Muscle of leg (tissue), 11 donors: ENCODE results near the gene EN2. TPM values are rescaled to one million over a fixed set of nuclear protein-coding genes. Genes with fewer than 3 reads are reported as not detected.

ENCODE experiments used
- DNase-seq: peaks from one replicate; pipeline ENCODE4 v3.0.0; 2013
- H3K27ac ChIP-seq: one replicate; pipeline ENCODE4 v1.5.1; 2013; ENCODE audit warnings: mild to moderate bottlenecking, low read length, control low read depth
- H3K27me3 ChIP-seq: one replicate; pipeline ENCODE4 v1.6.1; 2013; ENCODE audit warnings: low read length; ENCODE audit not compliant: control insufficient read depth, insufficient read depth
- H3K36me3 ChIP-seq: one replicate; pipeline ENCODE4 v1.6.1; 2013; ENCODE audit warnings: low read length; ENCODE audit not compliant: control insufficient read depth, insufficient read depth
- H3K4me1 ChIP-seq: one replicate; pipeline ENCODE4 v1.6.1; 2013; ENCODE audit warnings: low read length; ENCODE audit not compliant: control insufficient read depth, insufficient read depth
- H3K4me3 ChIP-seq: one replicate; pipeline ENCODE4 v1.5.1; 2013; ENCODE audit warnings: low read length, control low read depth
- H3K9me3 ChIP-seq: replicated peaks from 2 replicates; pipeline ENCODE4 v1.6.1; 2013; ENCODE audit warnings: low read depth, low read length; ENCODE audit not compliant: control insufficient read depth
- WGBS: methylation state at CpG from one replicate; pipeline ENCODE4 v1.1.5; 2013; ENCODE audit warnings: missing lambda C conversion rate; ENCODE audit not compliant: insufficient coverage; 5-methylcytosine and 5-hydroxymethylcytosine counted together
- polyA plus RNA-seq, 8 donors: library from polyadenylated mRNA; unstranded; fragments of 120-200 nt; gene quantifications; one replicate each; pipeline versions ENCODE4 v1.2.1 to v1.2.3, GENCODE V29; 2013; ENCODE audit warnings: inconsistent platforms in 1 of 8, low replicate concordance in 1 of 8; ENCODE audit not compliant: insufficient read length in 8 of 8, insufficient read depth in 1 of 8
- total RNA-seq: library from RNA; stranded (reverse); fragments of 120-200 nt; gene quantifications from one replicate; pipeline ENCODE4 v1.2.4, GENCODE V29; 2013

EN2 gene
- total and polyA plus RNA-seq, 9 donors: 0.09 to 1.2 (median 0.79) TPM

DNA sequence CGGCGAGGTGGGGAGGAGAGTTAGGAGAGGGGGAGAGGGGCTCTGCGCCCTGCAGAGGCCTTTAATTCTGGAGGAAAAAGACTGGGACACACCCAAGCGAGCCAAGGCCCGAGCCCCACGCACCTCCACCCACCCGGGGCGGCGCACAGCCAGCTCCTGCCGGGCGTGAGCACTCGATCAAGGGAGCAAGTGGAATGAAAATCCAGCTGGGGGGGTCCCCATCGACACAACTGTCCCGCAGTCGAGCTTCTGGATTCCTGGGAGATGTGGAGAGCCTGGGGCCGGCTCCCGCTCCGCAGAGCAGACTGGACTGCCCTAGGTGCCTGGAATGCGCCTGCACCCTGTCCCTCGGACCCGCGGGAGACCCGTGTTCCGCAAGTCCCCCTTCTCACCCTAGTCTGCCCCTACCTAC, 7.4 kb upstream of the EN2 start:
- no peak for DNase-seq
- Histone ChIP-seq H3K4me3 (no peak overlapping the region), H3K27ac (no peak overlapping the region), H3K36me3 (no peaks in the 10 kb centered on the region), H3K9me3 (no peaks in the 10 kb centered on the region), H3K27me3 (peaks cover 90% of the 10 kb centered on the region), H3K4me1 (peaks cover 54% of the 10 kb centered on the region)
- 0% methylated on average over 18 of the region's 24 CpGs for WGBS

DNA sequence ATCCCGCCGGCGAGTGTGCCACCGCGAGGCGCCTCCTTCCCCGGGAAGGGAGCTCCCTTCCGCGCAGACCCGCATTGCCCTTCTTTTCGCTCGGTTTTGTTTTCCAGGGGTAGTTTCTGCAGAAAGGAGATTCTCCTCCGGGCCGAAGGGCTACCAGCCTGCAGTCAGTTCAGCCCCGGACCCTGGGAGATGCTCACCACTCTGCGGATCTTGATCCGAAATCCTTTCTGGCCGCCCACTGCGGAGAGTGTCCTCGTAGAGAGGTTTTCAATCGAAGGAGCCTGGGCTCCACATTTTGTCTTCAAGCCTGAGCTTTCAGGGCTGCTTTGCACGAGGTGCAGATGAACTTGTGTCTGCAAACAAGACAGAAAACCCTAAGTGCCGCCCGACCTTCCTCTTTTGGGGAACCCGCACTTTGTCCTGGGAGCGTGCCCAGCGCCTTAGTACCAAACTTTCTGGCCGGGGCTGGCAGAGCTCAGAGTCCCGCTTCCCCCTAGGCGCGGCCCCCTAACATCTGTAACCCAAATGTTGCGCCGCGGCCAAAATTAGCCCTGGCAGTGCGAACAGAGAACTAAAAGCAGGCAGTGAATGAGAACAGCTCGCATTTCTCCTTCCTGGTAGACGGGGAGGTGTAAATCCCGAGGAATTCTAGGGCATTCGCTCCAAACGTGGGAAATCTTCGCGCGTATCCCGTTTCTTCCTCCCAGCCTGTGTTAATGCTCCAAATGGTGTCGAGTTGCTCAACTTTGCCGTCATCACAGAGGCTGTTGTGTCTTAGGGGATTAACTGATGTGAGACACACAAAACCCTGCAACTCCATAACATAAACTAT, 6.7 kb upstream of the EN2 start:
- Histone ChIP-seq H3K4me3 (no peak overlapping the region), H3K36me3 (no peaks in the 10 kb centered on the region), H3K27me3 (peaks cover 90% of the 10 kb centered on the region), H3K27ac (no peak overlapping the region), H3K4me1 (peaks cover 60% of the 10 kb centered on the region), H3K9me3 (no peaks in the 10 kb centered on the region)
- DNase-seq: peak; percentile 47
- WGBS: 2% methylated on average over 32 of the region's 46 CpGs

DNA sequence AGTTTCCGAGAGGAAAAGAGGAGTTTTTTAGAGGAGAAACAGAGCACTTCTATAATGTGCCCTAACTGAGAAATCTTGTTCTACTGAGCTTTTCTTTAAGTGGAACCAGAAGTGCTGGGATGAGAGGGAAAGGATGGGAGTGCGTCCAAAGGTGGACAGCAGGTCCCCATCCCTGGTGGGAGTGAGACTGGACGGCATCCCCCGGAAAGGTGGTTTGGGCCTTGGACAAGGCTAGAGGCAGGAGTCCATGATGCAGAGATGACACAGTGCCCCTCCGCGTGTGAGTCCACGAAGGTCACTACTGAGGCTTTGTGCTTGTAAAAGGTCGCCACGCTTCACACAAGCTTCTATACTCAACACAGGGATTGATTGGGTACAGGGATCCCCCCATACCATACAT, 6.1 kb upstream of the EN2 start:
- Histone ChIP-seq H3K27me3 (peaks cover 94% of the 10 kb centered on the region), H3K4me1 (peaks cover 66% of the 10 kb centered on the region), H3K9me3 (no peaks in the 10 kb centered on the region), H3K36me3 (no peaks in the 10 kb centered on the region), H3K4me3 (no peak overlapping the region), H3K27ac (no peak overlapping the region)
- WGBS: 0% methylated on average over 3 of the region's 9 CpGs
- DNase-seq: no peak

GRCh38 chr7:155452505-155453295, 5.2 kb upstream of the EN2 start:
- no CpG with 5 or more reads among the region's 5 CpGs for WGBS
- H3K9me3 ChIP-seq: no peaks in the 10 kb centered on the region
- no peaks in the 10 kb centered on the region for H3K36me3 ChIP-seq
- no peak overlapping the region for H3K27ac ChIP-seq
- peaks cover 71% of the 10 kb centered on the region for H3K4me1 ChIP-seq
- peaks cover 93% of the 10 kb centered on the region for H3K27me3 ChIP-seq
- no peak overlapping the region for H3K4me3 ChIP-seq
- no peak for DNase-seq

DNA sequence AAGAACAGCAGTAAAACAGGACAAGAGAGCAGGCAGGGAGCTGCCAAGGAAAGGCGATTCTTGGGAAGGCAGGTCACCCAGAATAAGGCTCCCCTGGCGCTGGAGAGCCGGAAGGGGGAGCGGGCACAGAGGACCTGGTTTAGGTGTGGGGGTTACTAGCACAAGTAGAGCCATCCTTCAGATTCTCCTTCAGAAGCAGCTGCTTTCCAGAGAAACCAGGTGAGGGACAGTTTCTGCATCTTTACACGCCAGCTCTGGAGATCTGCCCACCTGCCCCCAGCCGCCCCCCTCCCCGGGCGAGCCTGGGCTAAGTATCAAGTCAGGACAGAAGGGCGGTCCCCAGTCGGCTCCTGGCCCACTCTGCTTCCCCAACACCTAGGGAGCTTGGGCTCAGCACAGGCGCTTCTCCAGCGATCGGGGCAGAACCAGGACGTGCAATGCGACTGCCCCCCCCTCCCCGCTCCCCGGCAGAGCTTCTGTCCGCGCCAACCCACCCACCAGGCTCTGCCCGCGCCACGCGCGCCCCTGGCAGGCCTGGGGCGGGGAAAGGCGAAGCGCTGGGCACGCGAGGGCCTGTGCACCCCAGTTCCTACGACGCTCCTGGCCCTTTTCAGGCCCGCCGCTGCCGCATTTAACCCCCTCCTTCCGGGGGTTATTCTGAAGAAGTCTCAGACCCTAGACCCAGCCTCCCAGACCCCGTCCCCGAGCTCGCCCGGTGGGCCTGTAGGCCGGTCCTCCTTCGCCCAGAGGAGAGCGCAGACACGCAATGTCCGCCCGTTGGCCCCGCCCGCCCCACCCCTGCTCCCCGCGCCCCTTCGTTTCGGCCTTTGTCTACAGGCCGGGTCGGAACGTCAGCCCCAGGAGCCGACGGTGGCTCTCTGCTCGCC, 4.4 kb upstream of the EN2 start:
- H3K27ac ChIP-seq: no peak overlapping the region

GRCh38 chr7:155454183-155455112, 3.5 kb upstream of the EN2 start:
- DNase-seq: no peak
- H3K4me3 ChIP-seq: no peak overlapping the region
- WGBS: 3% methylated on average over 81 of the region's 82 CpGs
- no peak overlapping the region for H3K27ac ChIP-seq
- no peaks in the 10 kb centered on the region for H3K36me3 ChIP-seq
- peaks cover 64% of the 10 kb centered on the region for H3K4me1 ChIP-seq
- no peaks in the 10 kb centered on the region for H3K9me3 ChIP-seq
- H3K27me3 ChIP-seq: peaks cover 91% of the 10 kb centered on the region

More for the DNA sequence above, 4.4 kb upstream of the EN2 start:
- 3% methylated on average over 47 of the region's 57 CpGs for WGBS
- no peak for DNase-seq
- Histone ChIP-seq H3K27me3 (peaks cover 92% of the 10 kb centered on the region), H3K36me3 (no peaks in the 10 kb centered on the region), H3K4me3 (no peak overlapping the region), H3K9me3 (no peaks in the 10 kb centered on the region), H3K4me1 (peaks cover 71% of the 10 kb centered on the region)

GRCh38 chr7:155455132-155455693, 2.7 kb upstream of the EN2 start:
- H3K36me3 ChIP-seq: no peaks in the 10 kb centered on the region
- H3K27me3 ChIP-seq: peaks cover 91% of the 10 kb centered on the region
- no peak for DNase-seq
- 2% methylated on average over 15 of the region's 15 CpGs for WGBS
- no peaks in the 10 kb centered on the region for H3K9me3 ChIP-seq
- H3K4me3 ChIP-seq: no peak overlapping the region
- peaks cover 62% of the 10 kb centered on the region for H3K4me1 ChIP-seq
- no peak overlapping the region for H3K27ac ChIP-seq

DNA sequence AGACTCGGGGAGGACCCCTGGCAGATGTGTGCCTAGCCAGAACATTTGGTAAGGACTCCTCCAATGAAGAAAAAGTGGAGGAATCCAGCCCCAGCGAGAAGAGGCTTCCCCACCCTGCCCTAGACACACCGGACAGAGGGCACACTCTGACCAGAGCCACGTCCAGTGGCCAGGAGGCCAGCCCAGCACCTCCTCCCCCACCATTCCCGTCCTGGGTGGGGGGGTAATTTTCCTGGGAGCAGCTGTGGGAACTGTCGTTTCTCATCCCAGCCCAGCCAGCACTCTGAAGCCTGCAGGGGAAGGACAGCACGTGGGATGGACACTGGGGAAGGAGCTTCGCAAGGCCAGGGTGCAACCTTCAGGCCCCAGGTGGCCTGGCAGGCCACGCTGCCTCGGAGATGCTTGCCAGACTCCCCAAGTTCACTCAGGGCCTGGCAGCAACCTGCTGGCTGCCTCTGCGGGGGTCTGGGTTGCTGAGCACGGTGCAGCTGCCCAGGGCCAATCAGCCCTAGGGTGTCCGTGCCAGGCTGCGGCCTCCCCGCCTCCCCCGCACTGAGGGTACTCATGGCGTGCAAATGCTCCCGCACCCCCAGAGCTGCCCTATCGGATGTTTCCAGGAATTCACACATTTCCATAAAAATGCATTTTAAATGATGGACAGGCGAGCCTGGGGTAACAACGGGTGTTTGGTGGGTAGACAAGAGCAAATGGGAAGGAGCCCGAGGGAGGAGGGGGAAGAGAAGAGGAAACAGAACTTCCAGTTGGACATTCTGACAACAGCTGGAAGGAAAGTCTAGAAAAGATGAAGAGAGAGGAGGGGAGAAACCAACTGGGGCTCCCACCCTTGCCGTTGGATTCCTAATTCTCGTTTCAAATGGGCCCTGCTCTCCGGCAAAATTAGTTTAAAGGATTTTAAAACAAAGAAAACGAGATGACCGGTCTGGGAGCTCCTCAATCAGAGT, 1.9 kb upstream of the EN2 start:
- no peaks in the 10 kb centered on the region for H3K9me3 ChIP-seq
- peak; percentile 26 for DNase-seq
- peaks cover 91% of the 10 kb centered on the region for H3K27me3 ChIP-seq
- no peak overlapping the region for H3K27ac ChIP-seq
- H3K36me3 ChIP-seq: no peaks in the 10 kb centered on the region
- H3K4me3 ChIP-seq: no peak overlapping the region
- H3K4me1 ChIP-seq: peaks cover 54% of the 10 kb centered on the region
- 0% methylated on average over 14 of the region's 27 CpGs for WGBS
